ENCODE data around the gene AXIN2.

GRCh38 chr17:65496801-65497200 is 64.6 kb downstream of the AXIN2 start:
- TF ChIP-seq CTCF (IDR thresholded peaks at IDR 0.05), result no peak
- TF ChIP-seq POLR2A (IDR thresholded peaks at IDR 0.05), result no peak

Data from tibial nerve (tissue), 3 donors.